Sigmoid colon (tissue), 4 donors: Measurements from ENCODE around the gene TGFB1I1.

Experiments used
- CTCF ChIP-seq, 4 experiments: fragments of 450-650 bp in 3 of 4; fragments of 200-600 bp in 1 of 4; IDR thresholded peaks; one replicate each; pipeline ENCODE4 v1.5.1; 2016 to 2019; ENCODE audit warnings: antibody characterized with exemption in 4 of 4, mild to moderate bottlenecking in 3 of 4, moderate library complexity in 2 of 4
- POLR2A ChIP-seq, 2 donors: fragments of 450-650 bp; IDR thresholded peaks; one replicate each; pipeline ENCODE4 v1.6.1; 2016; ENCODE audit warnings: antibody characterized with exemption in 2 of 2, mild to moderate bottlenecking in 2 of 2, moderate library complexity in 2 of 2
- POLR2AphosphoS5 ChIP-seq, 4 donors: sonication (generic); formaldehyde crosslinking; IDR thresholded peaks; one replicate each; pipeline ENCODE4 v1.6.1; 2017; ENCODE audit warnings: antibody characterized with exemption in 4 of 4

DNA sequence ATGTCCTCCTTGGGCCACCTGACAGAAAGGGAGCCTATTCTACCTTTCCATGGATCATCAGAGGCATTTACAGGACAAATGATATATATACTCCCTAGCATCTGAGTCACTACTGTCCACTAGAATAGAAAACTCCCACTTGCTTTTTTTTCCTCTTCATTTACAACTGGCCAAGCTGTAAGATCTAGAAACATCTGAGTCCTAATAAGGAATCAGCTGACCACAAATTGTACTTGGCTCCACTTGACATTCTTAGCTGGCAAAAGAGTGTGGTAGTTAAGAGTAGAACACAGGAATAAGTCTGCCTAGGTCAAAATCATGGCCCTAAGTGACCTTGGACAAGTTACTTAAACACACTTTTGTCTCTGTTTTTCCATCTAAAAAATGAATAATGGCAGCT, 31.0 kb downstream of the TGFB1I1 start:
- TF ChIP-seq CTCF (IDR thresholded peaks at IDR 0.05), result no peak
- TF ChIP-seq POLR2AphosphoS5 (IDR thresholded peaks at IDR 0.05), result no peak
- TF ChIP-seq POLR2A (IDR thresholded peaks at IDR 0.05), result no peak
